ENCODE results near the gene FMN1.

The FMN1 gene

GRCh38 chr15:33183334-33183733, 11.2 kb downstream of the FMN1 start:
- no peaks in the 10 kb centered on the region for H3K36me3 ChIP-seq (replicated peaks)
- DNase-seq: no peak
- TF ChIP-seq, protein P1, sequence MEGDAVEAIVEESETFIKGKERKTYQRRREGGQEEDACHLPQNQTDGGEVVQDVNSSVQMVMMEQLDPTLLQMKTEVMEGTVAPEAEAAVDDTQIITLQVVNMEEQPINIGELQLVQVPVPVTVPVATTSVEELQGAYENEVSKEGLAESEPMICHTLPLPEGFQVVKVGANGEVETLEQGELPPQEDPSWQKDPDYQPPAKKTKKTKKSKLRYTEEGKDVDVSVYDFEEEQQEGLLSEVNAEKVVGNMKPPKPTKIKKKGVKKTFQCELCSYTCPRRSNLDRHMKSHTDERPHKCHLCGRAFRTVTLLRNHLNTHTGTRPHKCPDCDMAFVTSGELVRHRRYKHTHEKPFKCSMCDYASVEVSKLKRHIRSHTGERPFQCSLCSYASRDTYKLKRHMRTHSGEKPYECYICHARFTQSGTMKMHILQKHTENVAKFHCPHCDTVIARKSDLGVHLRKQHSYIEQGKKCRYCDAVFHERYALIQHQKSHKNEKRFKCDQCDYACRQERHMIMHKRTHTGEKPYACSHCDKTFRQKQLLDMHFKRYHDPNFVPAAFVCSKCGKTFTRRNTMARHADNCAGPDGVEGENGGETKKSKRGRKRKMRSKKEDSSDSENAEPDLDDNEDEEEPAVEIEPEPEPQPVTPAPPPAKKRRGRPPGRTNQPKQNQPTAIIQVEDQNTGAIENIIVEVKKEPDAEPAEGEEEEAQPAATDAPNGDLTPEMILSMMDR (IDR thresholded peaks at IDR 0.05; ENCODE audit: low read depth, low read length, missing control alignments): no peak
- no peak overlapping the region for H3K4me3 ChIP-seq (ENCODE audit: low read depth, low read length)
- H3K27me3 ChIP-seq (replicated peaks): no peaks in the 10 kb centered on the region
- in situ Hi-C loops (cut with HindIII; ENCODE audit: low pct_ligation_motif_present, low sequenced_read_pairs): no loop called here
- no peak overlapping the region for H3K27ac ChIP-seq

DNA sequence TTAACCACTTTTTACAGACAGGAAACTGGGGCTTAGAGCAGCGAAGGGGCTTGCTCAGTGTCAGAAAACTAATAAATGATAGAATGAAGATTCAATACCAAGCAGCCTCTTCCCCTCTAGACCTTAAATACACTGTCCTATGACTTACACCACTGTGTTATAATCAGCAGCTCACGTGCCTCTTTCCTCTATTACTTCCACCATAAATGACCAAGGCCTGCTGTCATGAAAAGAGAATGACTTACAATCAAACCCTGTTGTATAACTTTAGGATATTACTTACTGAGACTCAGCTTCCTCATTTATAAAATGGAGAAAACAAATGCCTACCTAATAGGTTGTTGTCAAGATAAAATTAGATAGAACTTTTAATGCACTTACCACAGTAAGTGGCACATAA, 11.6 kb downstream of the FMN1 start:
- no peak for DNase-seq
- TF ChIP-seq, protein P1 (IDR thresholded peaks at IDR 0.05; ENCODE audit: low read depth, low read length, missing control alignments): no peak
- in situ Hi-C loops (cut with HindIII; ENCODE audit: low pct_ligation_motif_present, low sequenced_read_pairs): no loop called here
- H3K27me3 ChIP-seq (replicated peaks): no peaks in the 10 kb centered on the region
- no peaks in the 10 kb centered on the region for H3K36me3 ChIP-seq (replicated peaks)
- no peak overlapping the region for H3K4me3 ChIP-seq (ENCODE audit: low read depth, low read length)
- no peak overlapping the region for H3K27ac ChIP-seq

DNA sequence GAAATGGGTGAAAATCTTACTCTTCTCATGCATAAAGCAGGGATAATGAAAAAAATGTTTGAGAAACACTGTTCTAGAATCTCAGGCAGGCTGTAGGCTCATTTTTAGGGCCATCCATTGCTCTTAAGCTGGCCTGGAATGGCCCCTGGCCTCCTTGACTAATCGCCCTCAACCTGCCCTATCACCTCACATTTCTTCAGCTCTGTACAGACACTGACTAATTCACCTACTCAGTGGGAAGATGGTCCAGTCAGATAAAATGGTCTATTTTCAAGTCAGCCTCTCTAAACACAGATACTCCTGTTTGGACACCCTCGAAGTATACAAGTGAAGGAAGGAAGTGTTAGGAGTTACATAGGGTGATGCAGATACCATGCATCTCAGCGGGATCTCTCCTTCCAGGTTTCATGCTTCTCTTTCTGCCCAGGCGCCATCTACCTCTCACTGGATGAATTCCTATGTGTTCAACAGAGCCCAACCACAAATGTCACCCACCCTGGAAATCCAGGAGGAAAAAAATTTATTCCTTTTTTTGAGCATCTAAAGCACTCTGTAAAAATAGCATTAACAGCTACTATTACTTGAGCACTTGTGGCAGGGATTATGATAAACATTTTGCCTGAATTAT, 12.1 kb downstream of the FMN1 start:
- TF ChIP-seq, protein P1 (IDR thresholded peaks at IDR 0.05; ENCODE audit: low read depth, low read length, missing control alignments): peak; percentile 9
- Histone ChIP-seq H3K4me3 (ENCODE audit: low read depth, low read length) (no peak overlapping the region), H3K27me3 (replicated peaks) (no peaks in the 10 kb centered on the region), H3K27ac (no peak overlapping the region), H3K36me3 (replicated peaks) (no peaks in the 10 kb centered on the region)
- in situ Hi-C loops (cut with HindIII; ENCODE audit: low pct_ligation_motif_present, low sequenced_read_pairs): no loop called here
- DNase-seq: no peak

DNA sequence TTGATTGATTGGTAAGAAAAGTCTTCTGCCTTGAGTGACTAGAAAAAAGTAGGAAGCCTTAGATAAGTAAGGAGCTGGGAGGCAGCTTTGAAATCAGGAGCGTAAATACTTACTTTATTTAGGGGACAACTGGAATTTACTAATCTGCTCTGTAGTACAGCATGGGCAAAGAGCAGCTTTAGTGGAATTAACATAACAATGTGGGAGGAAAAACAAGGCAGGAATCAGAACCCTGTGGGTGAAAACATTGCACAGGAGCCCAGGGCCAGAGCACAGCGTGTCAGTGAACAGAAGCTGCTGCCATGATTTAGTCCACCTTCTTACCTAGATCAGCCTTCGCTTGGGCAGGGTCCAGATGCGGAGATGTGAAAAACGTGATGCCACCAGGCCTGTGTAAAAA, 14.6 kb downstream of the FMN1 start:
- TF ChIP-seq, protein P1 (IDR thresholded peaks at IDR 0.05; ENCODE audit: low read depth, low read length, missing control alignments): no peak
- Histone ChIP-seq H3K27ac (no peak overlapping the region), H3K27me3 (replicated peaks) (no peaks in the 10 kb centered on the region), H3K36me3 (replicated peaks) (no peaks in the 10 kb centered on the region), H3K4me3 (ENCODE audit: low read depth, low read length) (no peak overlapping the region)
- in situ Hi-C loops (cut with HindIII; ENCODE audit: low pct_ligation_motif_present, low sequenced_read_pairs): no loop called here
- DNase-seq: no peak

DNA sequence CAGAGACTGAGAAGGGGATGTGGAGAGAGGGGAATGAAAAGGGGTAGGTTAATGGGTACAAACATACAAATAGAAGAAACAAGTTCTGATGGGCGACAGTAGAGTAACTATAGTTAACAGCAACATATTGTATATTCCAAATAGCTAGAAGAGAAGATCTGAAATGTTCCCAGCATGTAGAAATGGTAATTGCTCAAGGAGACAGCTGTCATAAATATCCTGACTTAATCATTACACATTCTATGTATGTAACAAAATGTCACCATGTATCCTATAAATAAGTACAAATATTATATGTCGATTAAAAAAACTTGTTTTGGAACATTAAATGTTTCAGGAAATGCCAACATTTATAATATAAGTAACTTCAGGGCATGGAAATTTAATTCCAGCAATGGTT, 23.3 kb downstream of the FMN1 start:
- H3K4me3 ChIP-seq (ENCODE audit: low read depth, low read length): no peak overlapping the region
- H3K36me3 ChIP-seq (replicated peaks): no peaks in the 10 kb centered on the region
- no peak overlapping the region for H3K27ac ChIP-seq
- TF ChIP-seq, protein P1 (IDR thresholded peaks at IDR 0.05; ENCODE audit: low read depth, low read length, missing control alignments): no peak
- in situ Hi-C loops (cut with HindIII; ENCODE audit: low pct_ligation_motif_present, low sequenced_read_pairs): no loop called here
- H3K27me3 ChIP-seq (replicated peaks): no peaks in the 10 kb centered on the region
- no peak for DNase-seq

DNA sequence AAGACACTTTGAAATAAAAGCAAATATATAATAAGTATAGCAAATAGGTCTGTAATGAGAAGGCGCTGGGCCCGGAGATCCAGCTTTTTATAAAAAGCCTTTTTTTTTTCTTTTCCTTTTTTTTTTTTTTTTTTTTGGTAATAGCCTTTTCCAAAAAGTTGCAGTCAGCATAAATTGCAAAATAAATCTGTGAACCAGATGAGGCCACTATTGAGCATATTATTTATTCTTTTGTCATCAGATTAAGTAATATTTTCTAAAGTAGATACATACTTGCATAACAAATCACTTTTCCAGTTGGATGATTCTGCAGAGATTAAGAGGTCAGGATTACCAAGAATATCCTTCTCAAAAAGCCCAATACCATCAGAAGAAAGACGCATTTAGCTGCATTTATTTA, 24.9 kb downstream of the FMN1 start:
- DNase-seq: no peak
- Histone ChIP-seq H3K36me3 (replicated peaks) (no peaks in the 10 kb centered on the region), H3K4me3 (ENCODE audit: low read depth, low read length) (no peak overlapping the region), H3K27me3 (replicated peaks) (no peaks in the 10 kb centered on the region), H3K27ac (no peak overlapping the region)
- in situ Hi-C loops (cut with HindIII; ENCODE audit: low pct_ligation_motif_present, low sequenced_read_pairs): no loop called here
- TF ChIP-seq, protein P1 (IDR thresholded peaks at IDR 0.05; ENCODE audit: low read depth, low read length, missing control alignments): no peak

Measured in brain microvascular endothelial cell (primary cell).